ENCODE measurements around the gene ANKRD61.
"Not testable (repeated sequence)": the region's sequence is repeated elsewhere in the genome, so short reads cannot be mapped to it uniquely, and the experiment has no call there.

Gene ANKRD61

GRCh38 chr7:6008668-6009611 is 22.2 kb upstream of the ANKRD61 start, which contains the start of the genes AIMP2 and PMS2:
AIMP2 (plus strand) TSS chr7:6009272; CDS start chr7:6009364, 92 bp downstream.
PMS2 (minus strand) TSS chr7:6009049; CDS start chr7:6009019, 30 bp downstream.
- TF ChIP-seq, protein P1, sequence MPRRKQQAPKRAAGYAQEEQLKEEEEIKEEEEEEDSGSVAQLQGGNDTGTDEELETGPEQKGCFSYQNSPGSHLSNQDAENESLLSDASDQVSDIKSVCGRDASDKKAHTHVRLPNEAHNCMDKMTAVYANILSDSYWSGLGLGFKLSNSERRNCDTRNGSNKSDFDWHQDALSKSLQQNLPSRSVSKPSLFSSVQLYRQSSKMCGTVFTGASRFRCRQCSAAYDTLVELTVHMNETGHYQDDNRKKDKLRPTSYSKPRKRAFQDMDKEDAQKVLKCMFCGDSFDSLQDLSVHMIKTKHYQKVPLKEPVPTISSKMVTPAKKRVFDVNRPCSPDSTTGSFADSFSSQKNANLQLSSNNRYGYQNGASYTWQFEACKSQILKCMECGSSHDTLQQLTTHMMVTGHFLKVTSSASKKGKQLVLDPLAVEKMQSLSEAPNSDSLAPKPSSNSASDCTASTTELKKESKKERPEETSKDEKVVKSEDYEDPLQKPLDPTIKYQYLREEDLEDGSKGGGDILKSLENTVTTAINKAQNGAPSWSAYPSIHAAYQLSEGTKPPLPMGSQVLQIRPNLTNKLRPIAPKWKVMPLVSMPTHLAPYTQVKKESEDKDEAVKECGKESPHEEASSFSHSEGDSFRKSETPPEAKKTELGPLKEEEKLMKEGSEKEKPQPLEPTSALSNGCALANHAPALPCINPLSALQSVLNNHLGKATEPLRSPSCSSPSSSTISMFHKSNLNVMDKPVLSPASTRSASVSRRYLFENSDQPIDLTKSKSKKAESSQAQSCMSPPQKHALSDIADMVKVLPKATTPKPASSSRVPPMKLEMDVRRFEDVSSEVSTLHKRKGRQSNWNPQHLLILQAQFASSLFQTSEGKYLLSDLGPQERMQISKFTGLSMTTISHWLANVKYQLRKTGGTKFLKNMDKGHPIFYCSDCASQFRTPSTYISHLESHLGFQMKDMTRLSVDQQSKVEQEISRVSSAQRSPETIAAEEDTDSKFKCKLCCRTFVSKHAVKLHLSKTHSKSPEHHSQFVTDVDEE (CRISPR knock-in tag; IDR thresholded peaks at IDR 0.05) = 0 out of 2 replicates have a peak, but pooled peaks have one; percentile 58
- no peak for TF ChIP-seq ZNF8 (CRISPR knock-in tag; IDR thresholded peaks at IDR 0.05)
- TF ChIP-seq, protein P2, sequence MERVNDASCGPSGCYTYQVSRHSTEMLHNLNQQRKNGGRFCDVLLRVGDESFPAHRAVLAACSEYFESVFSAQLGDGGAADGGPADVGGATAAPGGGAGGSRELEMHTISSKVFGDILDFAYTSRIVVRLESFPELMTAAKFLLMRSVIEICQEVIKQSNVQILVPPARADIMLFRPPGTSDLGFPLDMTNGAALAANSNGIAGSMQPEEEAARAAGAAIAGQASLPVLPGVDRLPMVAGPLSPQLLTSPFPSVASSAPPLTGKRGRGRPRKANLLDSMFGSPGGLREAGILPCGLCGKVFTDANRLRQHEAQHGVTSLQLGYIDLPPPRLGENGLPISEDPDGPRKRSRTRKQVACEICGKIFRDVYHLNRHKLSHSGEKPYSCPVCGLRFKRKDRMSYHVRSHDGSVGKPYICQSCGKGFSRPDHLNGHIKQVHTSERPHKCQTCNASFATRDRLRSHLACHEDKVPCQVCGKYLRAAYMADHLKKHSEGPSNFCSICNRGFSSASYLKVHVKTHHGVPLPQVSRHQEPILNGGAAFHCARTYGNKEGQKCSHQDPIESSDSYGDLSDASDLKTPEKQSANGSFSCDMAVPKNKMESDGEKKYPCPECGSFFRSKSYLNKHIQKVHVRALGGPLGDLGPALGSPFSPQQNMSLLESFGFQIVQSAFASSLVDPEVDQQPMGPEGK (CRISPR knock-in tag; IDR thresholded peaks at IDR 0.05; ENCODE audit: borderline replicate concordance) = peak; percentile 32; the same call in 1 of the 2 replicates
- TF ChIP-seq RARB (CRISPR knock-in tag; IDR thresholded peaks at IDR 0.05) = no peak
- peak; percentile 95 for TF ChIP-seq CSDC2 (CRISPR knock-in tag; IDR thresholded peaks at IDR 0.05)
- TF ChIP-seq SNAI2 (CRISPR knock-in tag; IDR thresholded peaks at IDR 0.05) = peak; percentile 61; the same call in 1 of the 2 replicates
- no peak for TF ChIP-seq TOX (CRISPR knock-in tag; IDR thresholded peaks at IDR 0.05; ENCODE audit: borderline replicate concordance)
- peak; percentile 92 for TF ChIP-seq ZFP3 (CRISPR knock-in tag; IDR thresholded peaks at IDR 0.05)
- TF ChIP-seq ARNTL (CRISPR knock-in tag; IDR thresholded peaks at IDR 0.05; ENCODE audit: borderline replicate concordance, low read depth) = peak; percentile 89
- peak; percentile 74; the same call in 1 of the 2 replicates for TF ChIP-seq POU6F1 (CRISPR knock-in tag; IDR thresholded peaks at IDR 0.05; ENCODE audit: borderline replicate concordance, low read depth)
- peak; percentile 95 for ATAC-seq

DNA sequence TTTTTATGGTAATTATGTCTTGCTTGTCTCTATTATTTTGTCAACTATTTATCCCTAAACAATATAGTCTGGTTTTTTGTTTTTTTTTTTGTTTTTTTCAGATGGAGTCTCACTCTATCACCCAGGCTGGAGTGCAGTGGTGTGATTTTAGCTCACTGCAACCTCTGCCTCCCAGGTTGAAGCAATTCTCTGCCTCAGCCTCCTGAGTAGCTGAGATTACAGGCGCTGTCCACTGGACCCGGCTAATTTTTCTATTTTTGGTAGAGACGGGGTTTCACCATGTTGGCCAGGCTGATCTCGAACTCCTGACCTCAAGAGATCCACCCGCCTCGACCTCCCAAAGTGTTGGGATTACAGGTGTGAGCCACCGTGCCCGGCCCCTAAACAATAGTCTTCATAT is 20.8 kb upstream of the ANKRD61 start:
- ATAC-seq = not testable (repeated sequence)

DNA sequence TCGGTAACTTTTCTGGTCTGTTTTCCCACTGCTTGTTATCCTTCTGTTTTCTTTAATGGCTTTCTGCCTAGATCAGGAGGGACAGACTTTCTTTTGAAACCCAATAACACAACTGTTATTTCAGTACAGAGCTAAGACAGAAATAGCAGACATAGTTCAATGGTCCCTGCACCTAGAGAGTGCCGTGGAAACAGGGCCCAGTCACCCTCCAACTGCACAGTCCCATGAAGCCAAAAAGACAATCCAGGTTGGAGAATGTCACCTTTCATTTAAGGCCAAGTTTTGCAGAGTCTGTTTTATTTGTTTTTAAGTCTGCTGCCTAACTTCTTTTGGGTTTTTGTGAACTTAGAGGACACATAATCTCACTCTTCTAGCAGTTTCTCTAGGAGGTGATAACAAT is 19.6 kb upstream of the ANKRD61 start:
- TF ChIP-seq OSR1 (CRISPR knock-in tag; IDR thresholded peaks at IDR 0.05) (no peak), ZNF8 (CRISPR knock-in tag; IDR thresholded peaks at IDR 0.05) (no peak), ZNF70 (CRISPR knock-in tag; IDR thresholded peaks at IDR 0.05) (no peak), CSRNP3 (CRISPR knock-in tag; IDR thresholded peaks at IDR 0.05) (no peak), ZC3H10 (CRISPR knock-in tag; IDR thresholded peaks at IDR 0.05) (no peak), TOX (CRISPR knock-in tag; IDR thresholded peaks at IDR 0.05; ENCODE audit: borderline replicate concordance) (no peak), PPARA (CRISPR knock-in tag; IDR thresholded peaks at IDR 0.05; ENCODE audit: borderline replicate concordance) (no peak), GLIS3 (CRISPR knock-in tag; IDR thresholded peaks at IDR 0.05) (no peak), ZNF565 (CRISPR knock-in tag; conservative IDR thresholded peaks at IDR 0.05; ENCODE audit: low read depth) (no peak)
- TF ChIP-seq, protein P2 (CRISPR knock-in tag; IDR thresholded peaks at IDR 0.05; ENCODE audit: borderline replicate concordance) = no peak

More for the DNA sequence above, 19.6 kb upstream of the ANKRD61 start:
- no peak for ATAC-seq

Data from SK-N-SH treated with all-trans-retinoic acid at 6 μM for 48 hours (cell line).